GM18951 (cell line): ENCODE measurements around the gene USB1.

Experiments used
- POLR2A ChIP-seq: IDR thresholded peaks from 4 replicates; pipeline ENCODE4 v1.6.1; 2011; ENCODE audit warnings: mild to moderate bottlenecking; ENCODE audit not compliant: insufficient read length, insufficient read depth; ENCODE audit errors: extremely low read depth
- in situ Hi-C: fragments of 300-500 bp; cut with MboI; formaldehyde crosslinking; loops from one replicate; pipeline ENCODE4 v1.12.0; 2022; ENCODE audit warnings: low sequenced_read_pairs, mixed read lengths, inconsistent platforms; ENCODE audit not compliant: unreplicated experiment

The USB1 gene

DNA sequence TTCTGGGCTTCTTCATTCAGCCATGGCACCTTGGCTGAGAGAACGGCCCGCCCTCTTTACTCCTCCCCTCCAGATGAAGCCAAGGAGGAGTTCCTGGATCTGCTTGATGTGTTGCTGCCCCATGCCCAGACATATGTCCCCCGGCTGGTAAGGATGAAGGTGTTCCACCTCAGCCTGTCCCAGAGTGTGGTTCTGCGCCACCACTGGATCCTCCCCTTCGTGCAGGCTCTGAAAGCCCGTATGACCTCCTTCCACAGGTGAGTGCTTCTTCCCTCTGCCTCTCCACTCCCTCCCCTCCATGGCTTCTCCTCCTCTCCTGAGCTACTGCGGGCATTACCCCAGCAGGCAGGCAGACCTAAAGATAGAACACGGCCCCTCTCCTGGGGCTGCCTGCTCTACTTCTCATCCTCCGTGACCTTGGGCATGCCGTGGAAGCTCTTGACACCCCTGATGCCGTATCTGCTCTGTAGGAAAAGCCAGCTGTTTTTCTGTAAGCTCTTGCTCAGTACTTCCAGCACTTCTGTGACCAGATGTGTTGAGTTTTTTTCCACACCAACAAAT, 8.7 kb downstream of the USB1 start:
- TF ChIP-seq POLR2A = no peak
- in situ Hi-C loops = loop anchor here (25.0 kb wide), 2 partner anchors 277 to 477 kb away; partner anchors contain the start of gene PRSS54

GRCh38 chr16:58010886-58011285, 9.7 kb downstream of the USB1 start:
- in situ Hi-C loops = loop anchor here (25.0 kb wide), 2 partner anchors 276 to 476 kb away; partner anchors contain the start of gene PRSS54

DNA sequence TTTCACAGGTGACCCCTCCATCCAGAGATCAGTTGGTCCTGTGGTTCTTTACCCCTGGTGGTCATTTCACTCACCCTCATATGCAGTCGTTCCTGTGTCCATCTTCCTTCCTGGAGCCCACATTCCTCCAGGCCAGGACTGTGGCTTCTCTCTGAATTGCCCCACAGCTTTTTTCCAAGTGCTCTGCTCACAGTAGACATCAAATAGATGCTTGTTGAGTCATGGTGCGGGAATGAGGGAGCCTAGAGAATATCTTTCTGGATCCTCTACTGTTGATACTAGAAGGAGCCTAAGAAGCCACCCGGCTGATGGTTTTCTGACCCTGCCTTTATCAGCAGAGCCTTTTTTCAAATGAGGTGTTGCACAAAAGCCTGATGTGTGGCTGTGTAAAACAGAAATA, 10.4 kb downstream of the USB1 start:
- no peak for TF ChIP-seq POLR2A
- in situ Hi-C loops = loop anchor here (25.0 kb wide), 2 partner anchors 276 to 476 kb away; partner anchors contain the start of gene PRSS54

More at GRCh38 chr16:58010886-58011285, 9.7 kb downstream of the USB1 start:
- TF ChIP-seq POLR2A = no peak

DNA sequence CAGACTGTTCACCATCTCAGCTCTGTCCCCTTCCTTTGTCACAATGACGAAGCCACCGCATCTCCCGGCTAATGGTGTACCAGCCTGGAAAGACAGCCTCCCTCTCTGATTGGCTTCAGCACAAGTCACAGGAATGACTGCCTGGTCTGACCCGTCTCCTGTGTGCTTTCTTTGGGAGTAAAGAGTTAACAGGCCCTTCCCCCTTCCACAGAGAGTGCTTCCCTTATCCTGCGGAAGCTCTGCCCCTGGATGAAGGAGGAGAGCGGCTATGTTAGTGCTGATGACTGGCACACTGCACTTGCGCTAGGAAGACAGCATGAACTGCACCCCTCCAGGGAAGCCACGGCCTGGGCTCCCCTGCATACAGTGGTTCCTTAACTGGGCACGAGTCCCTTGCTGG, 11.3 kb downstream of the USB1 start:
- no peak for TF ChIP-seq POLR2A
- in situ Hi-C loops = loop anchor here (25.0 kb wide), 2 partner anchors 275 to 475 kb away; partner anchors contain the start of gene PRSS54

GRCh38 chr16:58013201-58013956, 12.2 kb downstream of the USB1 start:
- in situ Hi-C loops = loop anchor here (25.0 kb wide), 2 partner anchors 274 to 474 kb away; partner anchors contain the start of gene PRSS54
- no peak for TF ChIP-seq POLR2A

DNA sequence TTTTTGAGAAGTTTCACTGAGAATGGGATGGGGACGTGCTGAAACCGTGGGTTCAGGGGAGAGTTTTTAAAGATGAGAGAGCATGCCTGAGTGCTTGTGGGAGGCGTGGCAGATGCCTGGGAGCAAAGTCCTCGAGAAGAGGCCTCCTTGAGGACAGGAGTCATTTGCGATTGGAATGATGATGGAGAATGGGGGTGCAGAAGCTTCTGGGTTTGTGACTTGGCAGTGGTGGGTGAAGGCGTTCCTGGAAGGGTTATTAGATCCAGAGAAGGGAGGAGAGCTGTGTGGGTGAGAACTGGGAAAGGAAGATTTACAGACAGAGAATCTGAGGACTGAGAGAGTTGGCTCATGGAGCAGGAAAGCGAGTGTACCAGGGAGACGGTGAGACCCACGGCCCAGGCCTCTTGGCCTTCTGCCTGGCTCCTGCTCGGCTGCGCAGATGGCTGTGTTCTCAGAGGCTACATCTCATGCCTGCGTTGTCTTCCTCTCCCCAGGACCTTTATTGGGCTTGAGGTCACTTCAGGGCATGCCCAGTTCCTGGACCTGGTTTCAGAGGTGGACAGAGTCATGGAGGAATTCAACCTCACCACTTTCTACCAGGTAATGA, 15.7 kb downstream of the USB1 start:
- no peak for TF ChIP-seq POLR2A
- in situ Hi-C loops = loop anchor here (25.0 kb wide), 2 partner anchors 270 to 470 kb away; partner anchors contain the start of gene PRSS54

- in situ Hi-C loops = loop anchor here (25.0 kb wide), 2 partner anchors 268 to 468 kb away; partner anchors contain the start of gene PRSS54
- TF ChIP-seq POLR2A = no peak
These were observed 17.6 kb downstream of the USB1 start for GRCh38 chr16:58018803-58019202.

DNA sequence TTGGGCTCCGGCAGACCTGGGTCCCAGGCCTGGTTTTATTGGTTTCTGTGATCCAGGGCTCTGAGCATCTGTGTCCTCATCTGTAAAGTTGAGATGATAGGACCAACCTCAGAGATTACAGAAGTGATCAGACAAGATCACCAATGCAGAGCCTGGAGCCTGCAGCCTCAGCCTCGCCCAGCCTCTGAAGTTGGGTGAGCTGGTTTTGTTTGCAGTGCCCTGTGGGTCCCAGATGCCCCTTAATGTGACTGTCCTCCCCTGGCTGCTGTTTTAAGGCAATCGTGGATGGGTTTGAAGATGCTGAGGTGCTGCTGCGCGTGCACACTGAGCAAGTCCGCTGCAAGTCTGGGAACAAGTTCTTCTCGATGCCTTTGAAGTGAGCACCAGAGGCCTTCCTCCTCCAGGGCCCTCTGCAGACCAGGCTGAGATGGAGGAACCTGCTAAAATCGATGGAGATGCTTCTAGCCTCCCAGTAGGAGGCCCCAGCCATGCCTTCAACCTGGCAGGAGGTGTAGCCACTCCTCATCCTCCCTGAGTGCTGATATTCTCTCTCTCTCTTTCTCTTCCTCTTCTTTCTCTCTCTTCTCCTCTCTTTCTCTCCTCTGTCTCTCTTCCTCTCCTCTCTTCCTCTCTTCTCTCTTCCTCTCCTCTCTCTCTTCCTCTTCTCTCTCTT, 18.8 kb downstream of the USB1 start:
- TF ChIP-seq POLR2A = no peak
- in situ Hi-C loops = loop anchor here (25.0 kb wide), 2 partner anchors 267 to 467 kb away; partner anchors contain the start of gene PRSS54

DNA sequence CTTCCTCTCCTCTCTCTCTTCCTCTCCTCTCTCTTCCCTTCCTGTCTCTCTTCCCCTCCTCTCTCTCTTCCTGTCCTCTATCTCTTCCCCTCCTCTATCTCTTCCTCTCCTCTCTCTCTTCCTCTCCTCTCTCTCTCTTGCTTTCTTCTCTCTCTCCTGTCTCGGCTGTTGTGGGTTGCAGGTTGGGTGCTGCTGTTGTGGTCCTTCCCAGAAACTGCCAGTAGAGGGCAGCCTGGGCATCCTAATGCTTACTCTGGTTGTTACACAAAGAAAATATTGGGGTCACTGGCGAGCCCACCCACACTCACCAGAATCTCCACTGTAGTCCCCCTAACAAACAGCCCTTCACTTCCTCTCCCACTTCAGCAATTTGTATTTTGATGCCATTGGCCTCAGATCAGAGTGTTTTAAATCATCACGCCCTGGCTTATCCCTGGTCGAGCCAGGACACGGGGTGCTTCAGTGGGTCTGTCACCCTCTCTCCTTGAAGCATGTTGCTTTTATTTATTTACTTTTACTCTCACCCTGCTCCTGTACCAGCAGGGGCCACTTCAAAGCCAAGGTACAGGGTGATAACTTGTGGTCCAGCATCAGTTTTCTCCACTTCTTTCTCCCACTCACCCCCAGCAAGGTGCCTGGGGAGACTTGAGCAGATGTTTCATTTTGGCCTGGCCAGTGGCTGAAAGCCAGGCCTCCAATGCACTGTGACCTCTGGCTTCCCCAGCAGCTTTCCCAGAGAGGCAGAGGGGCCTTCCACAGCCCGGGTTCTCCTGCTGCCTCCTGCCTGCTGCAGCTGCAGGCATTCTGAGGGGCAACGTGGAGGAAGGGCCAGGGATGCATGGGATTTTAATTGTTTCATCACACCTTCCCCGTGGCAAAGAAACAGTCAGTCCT, 19.7 kb downstream of the USB1 start:
- no peak for TF ChIP-seq POLR2A
- in situ Hi-C loops = loop anchor here (25.0 kb wide), 2 partner anchors 266 to 466 kb away; partner anchors contain the start of gene PRSS54

GRCh38 chr16:58021661-58022551, 20.7 kb downstream of the USB1 start:
- in situ Hi-C loops = loop anchor here (25.0 kb wide), 2 partner anchors 265 to 465 kb away; partner anchors contain the start of gene PRSS54
- no peak for TF ChIP-seq POLR2A
